ENCODE results near the gene SLX4IP.
"Not testable (repeated sequence)": the region's sequence is repeated elsewhere in the genome, so short reads cannot be mapped to it uniquely, and the experiment has no call there.

SLX4IP gene

DNA sequence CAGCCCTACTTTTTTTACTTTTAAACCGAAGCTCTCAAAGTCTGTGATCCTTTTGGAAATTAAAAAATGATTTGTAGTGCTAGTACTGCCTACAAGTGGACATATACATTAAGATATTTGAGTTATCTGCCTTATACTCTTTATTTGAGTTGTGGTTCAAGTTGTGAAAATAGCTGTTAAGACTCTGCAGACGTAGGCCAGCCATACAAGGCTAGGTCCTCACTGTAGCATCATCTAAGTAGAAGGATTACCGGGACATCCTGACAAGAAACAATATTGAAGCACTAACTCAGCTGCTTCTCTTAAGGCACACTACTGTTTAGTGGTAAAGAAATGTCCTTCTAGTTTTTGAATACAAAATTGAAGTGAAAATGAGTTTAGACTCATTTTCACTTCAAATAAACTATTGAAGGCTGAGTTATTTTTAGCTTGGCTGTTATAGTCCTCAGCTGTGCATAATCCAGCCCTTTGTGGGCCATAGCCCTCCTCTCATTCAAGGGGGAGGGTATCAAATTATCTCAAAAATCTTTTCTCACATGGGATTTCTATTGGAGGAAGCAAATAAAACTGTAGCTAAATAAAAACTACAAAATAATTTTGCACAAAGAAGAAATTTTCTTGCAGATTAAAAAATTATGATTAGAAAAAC, 170.6 kb downstream of the SLX4IP start:
- DNase-seq (ENCODE audit: low spot score), result no peak

DNA sequence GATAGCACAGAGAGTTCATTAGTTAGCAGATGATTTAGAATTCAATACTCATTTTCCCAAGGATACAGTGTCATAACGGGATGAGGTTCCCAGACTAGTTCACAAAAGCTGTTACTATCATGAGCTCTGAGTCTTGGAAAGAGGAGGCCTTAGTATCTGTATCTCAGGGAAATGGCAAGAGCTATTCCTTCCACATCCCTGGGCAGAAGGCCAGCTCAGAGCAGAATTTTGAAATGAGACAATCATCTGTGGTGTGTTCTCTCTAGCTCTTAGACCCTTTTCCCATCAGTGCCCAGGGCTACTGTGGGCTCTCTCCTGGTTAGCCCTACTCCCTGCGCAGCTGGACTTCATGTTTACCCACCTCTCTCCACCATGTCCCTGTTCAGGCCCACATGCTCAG, 174.2 kb downstream of the SLX4IP start:
- DNase-seq (ENCODE audit: low spot score), result no peak

DNA sequence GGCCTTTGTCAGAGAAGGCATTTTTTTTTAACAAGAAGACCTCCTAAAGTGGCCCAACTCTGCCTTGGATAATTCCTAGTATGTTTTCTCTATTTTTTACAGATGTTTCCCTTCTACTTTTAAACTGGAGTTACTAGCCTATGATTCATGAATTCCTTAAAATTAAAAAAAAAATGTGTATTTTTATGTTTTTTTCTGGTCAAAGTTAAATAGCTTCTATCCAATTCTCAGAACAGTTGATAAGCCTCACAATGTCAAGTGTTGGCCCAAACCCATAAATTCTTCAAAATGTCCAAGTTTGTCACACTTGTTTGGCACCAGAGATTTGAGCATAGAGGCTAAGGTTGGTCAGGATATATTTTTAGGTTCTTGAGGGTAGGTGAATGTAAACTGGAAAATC, 174.7 kb downstream of the SLX4IP start:
- DNase-seq (ENCODE audit: low spot score), result no peak

DNA sequence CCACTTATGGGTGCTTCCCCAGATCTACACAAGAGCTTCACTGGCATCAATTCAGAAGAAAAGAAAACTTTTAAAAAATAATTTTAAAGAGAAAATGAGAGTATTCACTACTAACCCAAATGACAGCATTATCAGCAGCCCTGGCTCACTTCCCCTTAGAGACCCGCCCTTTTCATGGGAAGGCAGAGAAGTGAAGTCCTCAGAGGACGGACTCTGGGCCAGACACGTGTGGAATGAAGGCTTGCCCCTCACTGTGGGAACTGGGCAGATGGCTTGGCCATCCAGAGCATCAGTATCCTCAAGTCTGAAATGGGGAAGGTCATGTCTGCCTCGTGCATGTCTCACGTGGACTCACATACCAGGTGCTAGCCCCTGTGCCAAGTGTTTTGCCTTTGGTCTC, 175.1 kb downstream of the SLX4IP start:
- DNase-seq (ENCODE audit: low spot score), result no peak

DNA sequence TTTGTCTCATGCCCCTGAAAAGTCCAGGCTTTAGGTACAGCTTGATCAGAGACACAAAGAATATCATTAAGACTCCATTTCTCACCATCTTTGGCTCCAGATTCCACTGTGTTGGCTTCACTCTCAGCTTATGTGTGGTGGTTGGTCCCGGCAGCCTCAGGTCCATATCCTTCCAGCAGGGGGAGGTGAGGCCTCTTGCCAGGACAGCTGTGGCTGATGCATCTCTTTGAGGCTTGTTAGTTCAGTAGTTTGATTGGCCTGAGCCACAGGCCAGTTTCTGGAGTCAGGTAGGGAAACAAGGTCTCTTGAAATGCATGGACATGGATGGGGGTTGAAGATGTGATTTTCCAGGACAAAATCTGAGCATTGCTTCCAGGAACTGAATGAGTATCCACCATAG, 176.3 kb downstream of the SLX4IP start:
- peak; percentile 62 for DNase-seq (ENCODE audit: low spot score)

DNA sequence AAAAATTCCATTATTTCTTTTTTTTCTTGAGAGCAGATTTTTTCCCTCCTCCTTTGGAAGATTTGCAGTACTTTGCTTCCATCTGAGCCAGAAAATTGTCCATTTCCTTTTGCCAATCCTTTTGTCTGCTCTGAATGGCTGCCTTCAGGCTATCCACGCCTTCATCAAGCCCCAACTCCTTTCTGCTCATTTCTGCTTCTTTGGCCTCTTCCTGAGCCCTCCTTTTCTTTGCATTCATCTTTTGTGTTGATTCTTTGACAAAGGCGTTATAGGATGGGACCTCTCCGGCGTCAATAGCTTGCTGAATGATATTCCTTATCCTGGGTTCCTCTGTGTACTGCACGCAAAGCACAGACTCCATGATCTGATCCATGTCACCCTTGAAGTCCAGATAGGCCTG, 178.3 kb downstream of the SLX4IP start:
- not testable (repeated sequence) for DNase-seq (ENCODE audit: low spot score)

DNA sequence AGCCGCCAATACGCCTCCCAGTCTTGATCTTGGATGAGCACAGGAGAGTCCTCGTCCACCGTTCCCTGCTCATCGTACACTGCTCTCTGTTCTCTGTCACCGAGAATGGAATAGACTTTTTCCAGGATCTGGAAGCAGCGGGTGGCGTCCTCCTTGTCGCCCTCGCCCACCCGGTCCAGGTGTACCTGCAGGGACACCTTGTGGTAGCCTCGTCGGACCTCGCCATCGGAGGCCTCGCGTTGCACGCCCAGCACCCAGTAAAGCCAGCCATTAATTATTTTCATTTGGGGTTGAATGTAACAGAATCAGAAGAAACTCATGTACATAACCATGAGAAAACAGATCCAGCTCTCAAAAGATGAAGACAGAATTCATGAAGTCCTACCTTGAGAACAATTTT, 178.8 kb downstream of the SLX4IP start:
- no peak for DNase-seq (ENCODE audit: low spot score)

DNA sequence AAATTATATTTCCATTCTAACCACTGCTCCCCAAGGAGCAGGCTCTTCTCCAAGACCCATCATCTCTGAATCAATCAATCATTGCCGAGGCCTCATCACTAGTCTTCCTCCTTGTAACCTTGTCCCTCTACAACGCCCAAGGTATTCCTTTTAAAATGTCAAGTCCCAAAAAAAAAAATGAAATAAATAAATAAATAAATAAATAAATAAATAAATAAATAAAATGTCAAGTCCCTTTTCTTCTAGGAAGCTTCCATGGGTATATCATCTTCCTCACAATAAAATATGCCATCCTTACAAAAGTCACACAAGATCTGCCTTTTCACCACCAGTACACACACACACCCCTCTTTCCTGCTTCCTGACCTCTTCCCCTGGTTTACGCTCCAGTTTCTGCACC, 181.1 kb downstream of the SLX4IP start:
- no peak for DNase-seq (ENCODE audit: low spot score)

DNA sequence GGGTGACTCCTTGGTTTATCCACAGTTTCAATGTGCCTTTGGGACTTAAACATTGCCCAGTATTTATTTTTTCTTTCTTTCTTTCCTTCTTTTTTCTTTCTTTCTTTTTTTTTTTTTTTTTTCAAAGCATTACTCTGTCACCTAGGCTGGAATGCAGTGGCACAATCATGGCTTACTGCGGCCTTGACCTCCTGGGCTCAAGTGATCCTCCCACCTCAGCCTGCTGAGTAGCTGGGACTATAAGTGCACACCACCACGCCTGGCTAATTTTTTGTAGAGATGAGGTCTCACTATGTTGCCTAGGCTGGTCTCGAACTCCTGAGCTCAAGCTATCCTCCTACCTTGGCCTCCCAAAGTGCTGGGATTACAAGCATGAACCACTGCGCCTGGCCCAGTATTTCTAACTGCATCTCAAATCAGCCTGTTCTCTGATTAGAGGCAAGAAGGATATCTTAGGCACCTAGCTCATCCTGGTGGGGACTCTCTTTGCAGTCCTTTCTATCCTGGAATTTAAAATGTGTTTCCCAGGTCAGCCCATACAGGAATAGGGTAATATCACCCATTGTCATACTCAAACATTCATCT, 182.5 kb downstream of the SLX4IP start:
- DNase-seq (ENCODE audit: low spot score), result not testable (repeated sequence)

DNA sequence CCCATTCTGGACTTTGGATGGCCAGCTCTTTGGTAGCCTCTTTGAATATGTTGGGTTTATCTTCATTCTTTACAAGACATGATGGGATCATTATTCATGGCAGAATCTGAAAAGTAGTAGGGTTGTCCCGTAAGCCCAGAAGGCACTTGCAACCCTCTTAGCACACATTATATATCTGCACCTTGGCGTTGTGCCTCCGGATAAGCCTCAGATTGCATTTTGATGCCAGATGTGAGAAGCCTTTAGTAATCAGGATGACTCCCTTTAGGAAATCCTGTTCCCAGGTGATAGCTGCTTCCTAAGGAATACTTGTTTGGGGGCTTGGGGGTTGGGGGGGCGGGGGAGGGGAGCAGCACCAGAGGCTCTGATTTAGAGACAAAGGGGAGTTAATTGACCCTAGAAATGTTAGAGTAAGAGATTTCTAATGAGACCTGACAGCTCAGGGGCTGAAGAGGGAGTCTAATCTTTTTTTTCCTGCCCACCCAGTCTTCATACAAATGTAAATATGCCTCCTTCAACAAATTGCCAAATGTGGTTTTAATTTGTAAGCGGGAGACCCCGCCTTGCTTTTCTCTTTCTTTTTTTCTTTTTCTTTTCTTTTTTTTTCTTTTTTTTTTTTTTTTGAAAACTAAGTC, 183.6 kb downstream of the SLX4IP start:
- no peak for DNase-seq (ENCODE audit: low spot score)

DNA sequence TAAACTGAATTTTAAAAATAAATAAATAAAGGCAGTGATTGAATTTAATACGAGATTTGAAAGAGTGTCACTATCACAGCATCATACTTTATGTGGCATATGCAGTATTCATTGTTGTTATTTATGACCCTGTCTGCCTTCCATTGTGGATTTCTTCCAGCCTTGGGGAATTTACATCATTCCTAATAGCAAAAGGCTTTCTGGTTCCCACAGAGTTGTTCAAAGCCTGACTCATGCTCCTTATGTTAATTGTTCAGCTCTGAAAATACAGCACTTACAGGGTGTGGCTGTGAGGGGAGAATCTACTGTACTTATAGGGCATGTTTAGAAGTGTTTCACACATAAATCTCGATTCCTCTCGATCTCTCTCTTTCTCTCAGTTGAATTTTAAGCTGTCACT, 184.3 kb downstream of the SLX4IP start:
- no peak for DNase-seq (ENCODE audit: low spot score)

DNA sequence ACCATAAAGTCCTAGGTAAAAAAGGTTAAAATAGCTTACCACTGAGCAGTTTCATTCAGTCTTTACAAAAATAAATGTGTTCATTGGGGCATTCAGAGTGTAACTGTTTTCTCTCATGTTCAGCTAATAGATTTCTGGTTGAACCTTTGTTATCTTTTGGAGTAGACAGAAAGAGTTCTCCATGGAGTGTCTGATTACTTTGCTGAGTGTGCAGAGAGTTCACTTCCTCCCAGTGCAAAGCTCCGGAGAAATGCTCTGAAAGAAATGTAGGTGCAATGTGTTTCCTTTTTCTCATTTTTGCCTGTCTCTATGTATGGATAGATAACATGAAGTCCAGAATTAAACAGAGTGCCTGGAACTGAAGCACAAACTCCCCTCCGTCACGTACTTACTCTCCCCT, 186.0 kb downstream of the SLX4IP start:
- DNase-seq (ENCODE audit: low spot score), result no peak

DNA sequence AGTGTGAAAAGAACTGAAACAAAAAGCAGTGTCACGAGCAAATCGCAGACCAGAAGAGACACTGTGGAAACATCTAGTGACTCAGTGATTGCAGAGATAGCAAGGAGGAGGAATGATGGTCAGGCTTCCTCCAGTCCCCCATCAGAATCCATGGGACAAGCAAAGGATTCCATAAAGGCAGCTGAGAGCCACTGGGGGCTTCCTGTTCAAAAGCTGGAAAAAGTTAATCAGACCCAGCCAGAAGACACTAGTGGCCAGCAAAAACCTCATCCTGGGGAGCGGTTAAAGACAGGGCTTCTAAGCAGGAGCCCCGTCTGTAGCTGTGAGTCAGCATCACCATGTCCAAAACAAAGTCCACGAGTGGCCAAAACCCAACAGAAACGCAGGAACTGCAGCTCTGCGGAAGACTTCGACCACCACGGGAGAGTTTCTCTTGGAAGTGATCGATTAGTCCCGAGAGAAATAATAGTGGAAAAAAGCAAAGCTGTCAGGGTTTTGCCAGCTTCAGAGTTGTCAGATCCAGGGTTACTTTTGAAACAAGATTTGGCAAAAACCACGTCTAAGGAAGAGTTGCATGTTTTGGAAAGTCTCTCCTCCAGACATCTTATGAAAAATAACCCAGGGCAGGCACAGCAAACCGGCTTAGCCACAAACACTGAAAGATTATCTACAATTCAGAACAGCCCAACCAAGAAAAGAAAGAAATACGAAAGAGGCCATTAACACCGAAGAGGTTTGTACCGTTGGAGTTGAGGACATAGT, 187.7 kb downstream of the SLX4IP start:
- no peak for DNase-seq (ENCODE audit: low spot score)

DNA sequence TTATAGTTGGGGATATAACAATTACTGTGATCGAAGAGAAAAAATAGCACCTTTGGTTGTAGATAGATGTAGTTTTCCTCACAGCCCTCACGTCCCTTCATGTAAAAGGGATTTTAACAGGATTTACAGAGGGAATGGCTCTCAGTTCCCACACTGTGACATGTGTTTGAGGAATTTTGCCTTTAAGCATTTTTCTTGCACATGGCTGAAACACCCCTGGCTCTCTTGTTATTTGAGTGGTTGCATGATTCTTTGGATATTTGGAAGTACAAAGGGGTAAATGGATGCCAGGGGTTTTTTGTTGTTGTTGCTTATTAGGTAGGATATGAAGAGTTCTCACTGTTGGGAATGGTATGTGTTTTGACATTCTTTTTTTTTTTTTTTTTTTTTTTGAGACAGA, 190.5 kb downstream of the SLX4IP start:
- no peak for DNase-seq (ENCODE audit: low spot score)

DNA sequence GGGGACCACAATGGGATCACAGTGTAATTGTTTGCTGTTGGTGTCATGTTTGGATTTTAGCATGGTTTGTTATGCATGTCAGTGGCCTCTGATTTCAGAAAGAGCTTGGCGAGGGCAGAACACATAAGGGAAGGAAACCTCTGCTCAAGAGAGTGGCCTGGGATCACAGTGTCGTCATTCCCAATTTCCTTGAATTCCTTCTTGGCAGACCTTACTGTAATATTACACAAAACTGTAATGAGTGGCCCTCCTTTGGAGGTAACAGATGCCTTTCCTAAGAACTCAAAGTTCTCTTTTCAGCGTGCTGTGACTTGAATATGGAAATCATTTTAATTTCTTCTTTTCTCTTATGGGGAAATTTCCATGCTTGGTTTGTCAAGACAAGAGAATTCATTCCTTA, 191.8 kb downstream of the SLX4IP start:
- no peak for DNase-seq (ENCODE audit: low spot score)

DNA sequence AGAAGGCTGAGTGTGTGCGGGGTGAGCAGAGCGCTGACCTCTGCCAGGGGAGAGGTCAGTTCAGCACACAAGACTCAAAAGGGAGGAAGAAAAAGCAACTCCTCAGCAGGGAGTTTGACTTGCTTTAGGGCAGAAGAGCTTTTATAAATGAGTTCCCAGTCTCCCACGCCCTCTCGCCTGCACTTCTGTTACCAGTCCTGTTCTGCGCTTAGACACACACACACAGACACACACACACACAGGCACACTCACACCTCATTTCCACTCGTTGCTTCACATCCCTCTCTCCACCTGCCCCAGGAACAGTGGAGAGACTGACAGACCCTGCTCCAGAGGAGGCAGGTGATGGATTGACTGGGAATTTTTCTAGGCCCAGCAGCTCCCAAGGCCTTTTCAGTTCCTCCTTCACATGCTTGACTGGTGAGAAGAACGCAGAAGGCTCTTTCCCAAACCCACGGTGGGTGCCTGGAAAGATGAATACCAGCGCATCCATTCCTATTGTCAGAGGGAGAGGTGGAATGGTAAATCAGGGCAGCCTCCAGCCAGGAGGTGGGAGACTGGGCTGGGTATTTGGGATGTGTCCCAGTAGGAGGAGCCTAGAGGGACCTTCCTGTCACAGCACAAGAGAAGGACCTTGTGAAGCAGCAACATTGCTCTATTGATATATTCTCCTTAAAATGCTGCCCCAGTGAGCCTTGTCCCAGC, 195.0 kb downstream of the SLX4IP start:
- DNase-seq (ENCODE audit: low spot score), result no peak

DNA sequence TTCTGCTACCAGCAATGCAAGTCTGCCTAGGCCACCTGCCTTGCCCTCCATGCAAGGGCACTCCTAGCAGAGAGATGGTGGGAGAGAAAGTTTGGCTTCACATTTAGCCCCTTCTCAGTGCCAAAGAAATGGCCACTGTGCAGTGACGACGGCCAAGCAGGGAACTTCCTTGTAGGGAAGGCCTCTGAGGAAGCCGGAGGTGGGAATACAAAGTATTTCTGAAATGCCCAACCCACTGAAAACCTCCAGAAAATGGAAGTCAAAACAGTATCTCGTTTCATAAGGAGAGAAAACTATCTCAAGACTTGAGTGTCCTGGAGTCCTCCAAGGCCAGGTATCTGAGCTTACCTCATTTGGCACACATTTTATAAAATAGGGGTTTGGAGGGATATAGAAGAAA, 196.0 kb downstream of the SLX4IP start:
- no peak for DNase-seq (ENCODE audit: low spot score)

DNA sequence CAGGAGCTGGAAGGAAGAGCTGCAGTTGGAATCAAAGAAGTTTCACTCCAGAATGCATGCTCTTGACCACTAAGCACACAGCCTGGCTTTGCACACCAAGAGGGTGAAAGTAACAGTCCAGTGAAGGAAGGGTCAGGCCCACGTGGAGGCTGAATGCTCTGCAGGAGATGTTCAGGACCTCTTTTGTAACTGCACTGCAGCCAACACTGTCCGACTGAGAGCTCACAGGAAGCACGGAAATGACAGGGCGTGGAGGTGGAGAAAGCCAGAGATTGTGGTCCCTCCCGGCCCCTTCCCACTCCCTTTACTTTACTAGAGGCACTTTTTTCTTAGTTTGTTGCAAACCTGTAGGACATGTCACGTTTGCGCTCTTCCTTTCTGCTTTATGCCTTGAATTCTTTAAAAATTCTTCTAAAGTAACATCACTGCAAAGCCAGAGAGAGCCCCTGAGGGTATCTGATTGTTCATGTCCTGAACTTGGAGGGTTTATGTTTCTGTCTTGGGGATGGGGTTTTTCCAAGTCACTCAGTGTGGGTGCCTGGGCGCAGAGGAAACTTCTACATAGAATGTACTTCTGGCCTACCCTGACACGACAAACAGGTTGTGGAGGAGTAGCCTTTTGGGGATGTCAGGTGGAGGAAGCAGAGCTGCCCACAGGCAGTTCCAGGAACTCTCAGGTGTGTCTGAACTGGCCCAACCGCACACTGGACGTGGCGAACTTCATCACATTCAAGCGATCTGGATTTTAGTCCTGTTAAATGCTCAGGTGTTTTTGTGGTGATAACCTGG, 197.8 kb downstream of the SLX4IP start:
- DNase-seq (ENCODE audit: low spot score), result no peak

DNA sequence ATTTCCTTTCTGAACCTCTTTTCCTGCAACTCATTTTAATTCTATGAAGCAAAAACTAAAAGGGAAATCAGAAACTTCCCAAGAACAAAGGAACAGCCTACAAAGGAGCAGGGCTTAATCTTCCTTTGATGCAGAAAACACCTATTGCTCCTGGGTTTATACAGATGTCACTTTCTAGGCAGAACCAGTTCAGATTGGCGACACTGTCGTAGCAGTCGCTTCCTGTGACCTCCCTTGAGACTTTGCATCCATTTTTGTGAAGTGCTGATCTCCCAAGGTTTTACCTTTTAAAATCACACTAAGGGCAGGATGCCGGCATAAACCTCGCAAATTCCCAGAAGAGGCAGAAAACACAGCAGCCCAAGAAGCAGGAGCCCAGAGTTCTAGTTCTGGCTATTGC, 198.6 kb downstream of the SLX4IP start:
- DNase-seq (ENCODE audit: low spot score), result no peak

DNA sequence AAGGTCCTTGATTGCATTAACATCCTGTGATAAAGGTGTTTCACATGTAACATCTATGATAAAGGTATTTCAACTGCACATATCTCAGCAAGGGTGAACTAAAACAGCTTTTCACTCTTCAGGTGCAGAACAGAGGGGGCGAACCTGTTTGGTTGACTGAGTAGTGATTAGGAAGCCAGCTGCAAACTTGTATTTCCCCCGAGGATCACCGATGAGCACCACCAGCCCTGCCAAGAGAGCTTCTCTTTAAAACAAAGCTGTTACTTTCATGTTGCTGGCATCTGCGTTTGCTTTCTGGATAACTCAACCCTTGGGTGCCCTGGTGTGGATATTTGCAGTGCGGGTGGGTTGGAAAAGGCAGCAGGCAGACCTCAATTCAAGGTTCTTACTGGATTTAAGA, 199.1 kb downstream of the SLX4IP start:
- no peak for DNase-seq (ENCODE audit: low spot score)

DNA sequence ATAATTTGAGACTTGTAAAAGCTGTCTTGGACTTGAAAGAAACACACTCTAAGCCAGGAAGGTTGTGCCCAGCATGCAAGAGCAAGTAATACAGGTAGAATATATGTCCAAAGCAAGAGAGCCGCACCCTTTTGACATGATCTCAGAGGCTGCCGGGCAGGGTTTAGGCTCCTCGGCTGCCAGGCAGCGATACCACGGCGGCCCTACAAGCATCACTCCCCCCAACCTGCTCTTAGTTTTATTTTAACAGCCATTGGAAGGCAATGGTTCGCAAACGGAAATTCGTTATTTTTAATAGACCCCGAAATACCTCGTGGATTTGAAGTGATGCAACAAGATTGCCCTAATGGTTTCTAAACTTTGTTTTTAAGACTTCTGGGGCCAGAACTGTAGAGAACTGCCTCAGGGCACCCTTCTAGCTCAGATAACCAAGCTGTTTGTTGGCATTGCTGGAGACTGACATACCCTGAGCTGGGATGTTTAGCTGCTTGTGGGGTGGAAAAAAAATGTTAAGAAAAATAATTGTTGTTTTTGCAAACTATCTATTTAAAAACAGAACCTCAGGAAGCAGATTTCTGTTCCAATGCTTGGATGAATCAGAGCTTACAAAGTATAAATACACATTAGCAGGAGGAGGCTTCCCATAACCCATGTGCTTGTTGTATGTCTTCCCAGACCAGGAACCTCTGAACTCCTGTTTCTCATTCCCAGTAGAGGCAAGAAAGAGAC, 199.7 kb downstream of the SLX4IP start:
- DNase-seq (ENCODE audit: low spot score), result no peak
